Measurements from ENCODE around the gene ACAP2. TPM values are rescaled to one million over a fixed set of nuclear protein-coding genes. Genes with fewer than 3 reads are reported as not detected.

Gene ACAP2
- total RNA-seq, 1 experiment from 2014 or later: 57.9 TPM

GRCh38 chr3:195384952-195385351 lies 57.9 kb downstream of the ACAP2 start:
- ATAC-seq: no peak
- ChIA-PET POLR2A (no interaction called here), CTCF (no interaction called here)
- in situ Hi-C loops (cut with HindIII; ENCODE audit: low pct_unique_long_range_greater_than_20kb, low sequenced_read_pairs): no loop called here
- Histone ChIP-seq H3K27me3 (ENCODE audit: control insufficient read depth, insufficient read depth, low read length) (no peaks in the 10 kb centered on the region), H3K36me3 (ENCODE audit: control insufficient read depth, insufficient read depth, low read length) (0 out of 2 replicates have a peak, but pooled peaks cover 2% of the 10 kb centered on the region), H3K4me3 (ENCODE audit: low read depth in 2 of 2, low read length in 2 of 2) (no peak overlapping the region), H3K27ac (ENCODE audit: low read length) (no peak overlapping the region; the same call in 1 of the 2 replicates), H3K4me1 (ENCODE audit: control insufficient read depth, insufficient read depth, low read length) (peaks cover 9% of the 10 kb centered on the region), H3K9me3 (ENCODE audit: control insufficient read depth, insufficient read depth, low read depth, low read length) (no peaks in the 10 kb centered on the region)
- no peak for TF ChIP-seq TCF7L2 (IDR thresholded peaks at IDR 0.05; ENCODE audit: low read depth, low read length)
- TF ChIP-seq, protein P1, sequence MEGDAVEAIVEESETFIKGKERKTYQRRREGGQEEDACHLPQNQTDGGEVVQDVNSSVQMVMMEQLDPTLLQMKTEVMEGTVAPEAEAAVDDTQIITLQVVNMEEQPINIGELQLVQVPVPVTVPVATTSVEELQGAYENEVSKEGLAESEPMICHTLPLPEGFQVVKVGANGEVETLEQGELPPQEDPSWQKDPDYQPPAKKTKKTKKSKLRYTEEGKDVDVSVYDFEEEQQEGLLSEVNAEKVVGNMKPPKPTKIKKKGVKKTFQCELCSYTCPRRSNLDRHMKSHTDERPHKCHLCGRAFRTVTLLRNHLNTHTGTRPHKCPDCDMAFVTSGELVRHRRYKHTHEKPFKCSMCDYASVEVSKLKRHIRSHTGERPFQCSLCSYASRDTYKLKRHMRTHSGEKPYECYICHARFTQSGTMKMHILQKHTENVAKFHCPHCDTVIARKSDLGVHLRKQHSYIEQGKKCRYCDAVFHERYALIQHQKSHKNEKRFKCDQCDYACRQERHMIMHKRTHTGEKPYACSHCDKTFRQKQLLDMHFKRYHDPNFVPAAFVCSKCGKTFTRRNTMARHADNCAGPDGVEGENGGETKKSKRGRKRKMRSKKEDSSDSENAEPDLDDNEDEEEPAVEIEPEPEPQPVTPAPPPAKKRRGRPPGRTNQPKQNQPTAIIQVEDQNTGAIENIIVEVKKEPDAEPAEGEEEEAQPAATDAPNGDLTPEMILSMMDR (IDR thresholded peaks at IDR 0.05): no peak
- no peak for TF ChIP-seq POLR2AphosphoS5 (IDR thresholded peaks at IDR 0.05; ENCODE audit: low read depth, low read length)
- TF ChIP-seq, protein P2, sequence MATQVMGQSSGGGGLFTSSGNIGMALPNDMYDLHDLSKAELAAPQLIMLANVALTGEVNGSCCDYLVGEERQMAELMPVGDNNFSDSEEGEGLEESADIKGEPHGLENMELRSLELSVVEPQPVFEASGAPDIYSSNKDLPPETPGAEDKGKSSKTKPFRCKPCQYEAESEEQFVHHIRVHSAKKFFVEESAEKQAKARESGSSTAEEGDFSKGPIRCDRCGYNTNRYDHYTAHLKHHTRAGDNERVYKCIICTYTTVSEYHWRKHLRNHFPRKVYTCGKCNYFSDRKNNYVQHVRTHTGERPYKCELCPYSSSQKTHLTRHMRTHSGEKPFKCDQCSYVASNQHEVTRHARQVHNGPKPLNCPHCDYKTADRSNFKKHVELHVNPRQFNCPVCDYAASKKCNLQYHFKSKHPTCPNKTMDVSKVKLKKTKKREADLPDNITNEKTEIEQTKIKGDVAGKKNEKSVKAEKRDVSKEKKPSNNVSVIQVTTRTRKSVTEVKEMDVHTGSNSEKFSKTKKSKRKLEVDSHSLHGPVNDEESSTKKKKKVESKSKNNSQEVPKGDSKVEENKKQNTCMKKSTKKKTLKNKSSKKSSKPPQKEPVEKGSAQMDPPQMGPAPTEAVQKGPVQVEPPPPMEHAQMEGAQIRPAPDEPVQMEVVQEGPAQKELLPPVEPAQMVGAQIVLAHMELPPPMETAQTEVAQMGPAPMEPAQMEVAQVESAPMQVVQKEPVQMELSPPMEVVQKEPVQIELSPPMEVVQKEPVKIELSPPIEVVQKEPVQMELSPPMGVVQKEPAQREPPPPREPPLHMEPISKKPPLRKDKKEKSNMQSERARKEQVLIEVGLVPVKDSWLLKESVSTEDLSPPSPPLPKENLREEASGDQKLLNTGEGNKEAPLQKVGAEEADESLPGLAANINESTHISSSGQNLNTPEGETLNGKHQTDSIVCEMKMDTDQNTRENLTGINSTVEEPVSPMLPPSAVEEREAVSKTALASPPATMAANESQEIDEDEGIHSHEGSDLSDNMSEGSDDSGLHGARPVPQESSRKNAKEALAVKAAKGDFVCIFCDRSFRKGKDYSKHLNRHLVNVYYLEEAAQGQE (IDR thresholded peaks at IDR 0.05; ENCODE audit: insufficient read depth in 1 of 2, low read depth in 2 of 2, low read length in 1 of 2): no peak
- TF ChIP-seq SIN3A (IDR thresholded peaks at IDR 0.05; ENCODE audit: borderline replicate concordance, insufficient read depth, low read depth, low read length): no peak
- DNase-seq (ENCODE audit: low read depth, low spot score): no peak
- intact Hi-C loops (cut with micrococcal nuclease; ENCODE audit: unreplicated experiment): no loop called here
- BruUV-seq (replicated peaks): no TSS peak

GRCh38 chr3:195372220-195372619 lies 70.6 kb downstream of the ACAP2 start:
- no peaks in the 10 kb centered on the region for H3K4me1 ChIP-seq (ENCODE audit: control insufficient read depth, insufficient read depth, low read length)
- no TSS peak for BruUV-seq (replicated peaks)
- CTCF ChIA-PET: no interaction called here
- no peak for DNase-seq (ENCODE audit: low read depth, low spot score)
- H3K27ac ChIP-seq (ENCODE audit: low read length): no peak overlapping the region
- H3K27me3 ChIP-seq (ENCODE audit: control insufficient read depth, insufficient read depth, low read length): no peaks in the 10 kb centered on the region
- TF ChIP-seq TCF7L2 (IDR thresholded peaks at IDR 0.05; ENCODE audit: low read depth, low read length) (no peak), SIN3A (IDR thresholded peaks at IDR 0.05; ENCODE audit: borderline replicate concordance, insufficient read depth, low read depth, low read length) (no peak), POLR2AphosphoS5 (IDR thresholded peaks at IDR 0.05; ENCODE audit: low read depth, low read length) (no peak)
- TF ChIP-seq, protein P2 (IDR thresholded peaks at IDR 0.05; ENCODE audit: insufficient read depth in 1 of 2, low read depth in 2 of 2, low read length in 1 of 2): no peak
- TF ChIP-seq, protein P1 (IDR thresholded peaks at IDR 0.05): no peak
- no peak for ATAC-seq
- H3K9me3 ChIP-seq (ENCODE audit: control insufficient read depth, insufficient read depth, low read depth, low read length): no peaks in the 10 kb centered on the region
- H3K4me3 ChIP-seq (ENCODE audit: low read depth in 2 of 2, low read length in 2 of 2): no peak overlapping the region
- in situ Hi-C loops (cut with HindIII; ENCODE audit: low pct_unique_long_range_greater_than_20kb, low sequenced_read_pairs) (no loop called here), intact Hi-C loops (cut with micrococcal nuclease; ENCODE audit: unreplicated experiment) (no loop called here)
- H3K36me3 ChIP-seq (ENCODE audit: control insufficient read depth, insufficient read depth, low read length): no peaks in the 10 kb centered on the region
- POLR2A ChIA-PET: no interaction called here
